Measurements from ENCODE around the gene CHID1.

CHID1 gene

DNA sequence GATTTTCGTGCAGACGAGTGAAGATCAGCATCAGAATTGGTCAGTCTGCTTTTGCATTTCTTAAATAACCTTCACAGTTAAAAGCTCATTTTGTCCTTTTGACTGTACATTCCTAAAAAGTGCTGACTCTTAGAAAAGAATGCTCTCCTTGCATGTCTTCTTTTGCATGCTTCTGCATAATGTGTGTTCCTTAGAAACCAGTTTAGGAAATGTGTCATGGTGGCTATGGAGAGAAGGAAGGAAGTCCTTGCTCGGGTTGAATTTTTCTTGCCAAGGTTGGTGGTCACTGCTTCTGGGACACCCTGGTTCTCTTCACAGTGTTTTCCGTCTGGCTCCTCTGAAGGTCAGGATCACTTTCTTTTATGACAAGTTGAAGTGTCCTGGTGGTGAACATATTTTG is 21.8 kb upstream of the CHID1 start:
- DNase-seq = no peak

DNA sequence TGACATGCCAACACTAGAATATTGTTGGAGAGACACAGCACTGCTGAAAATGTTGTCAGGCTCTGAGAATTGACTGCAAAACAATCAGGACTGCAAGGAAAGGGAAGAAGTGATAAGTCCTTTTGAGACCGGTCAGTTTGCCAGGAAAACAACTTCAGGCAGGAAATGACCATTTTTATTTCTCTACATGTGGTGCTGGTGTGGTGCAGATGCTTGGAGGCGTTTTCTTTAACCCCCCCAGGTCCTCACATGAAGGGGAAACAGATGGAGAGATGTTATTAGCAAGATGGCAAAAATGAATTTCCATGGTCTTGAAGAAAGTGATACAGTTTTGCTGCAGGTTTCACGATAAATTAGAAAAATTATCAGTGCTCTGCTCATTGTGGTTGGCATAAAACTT is 20.8 kb upstream of the CHID1 start:
- DNase-seq = no peak

DNA sequence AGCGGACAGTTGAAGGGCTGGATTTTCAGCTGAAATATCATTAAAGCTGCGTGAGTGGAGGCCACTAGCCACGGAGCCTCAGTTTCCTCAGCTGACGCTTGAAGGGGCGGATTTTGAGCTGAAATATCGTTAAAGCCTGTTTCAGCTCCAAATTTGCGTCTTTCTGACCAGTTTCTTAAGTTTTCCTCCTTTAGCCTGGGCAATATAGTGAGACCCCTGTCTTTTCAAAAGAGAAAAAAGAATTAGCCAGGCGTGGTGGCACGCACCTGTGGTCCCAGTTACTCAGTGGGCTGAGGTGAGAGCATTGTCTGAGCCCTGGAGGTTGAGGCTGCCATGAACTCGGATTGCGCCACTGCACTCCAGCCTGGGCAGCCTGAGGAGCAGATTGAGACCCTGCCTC is 18.8 kb upstream of the CHID1 start:
- no peak for DNase-seq

DNA sequence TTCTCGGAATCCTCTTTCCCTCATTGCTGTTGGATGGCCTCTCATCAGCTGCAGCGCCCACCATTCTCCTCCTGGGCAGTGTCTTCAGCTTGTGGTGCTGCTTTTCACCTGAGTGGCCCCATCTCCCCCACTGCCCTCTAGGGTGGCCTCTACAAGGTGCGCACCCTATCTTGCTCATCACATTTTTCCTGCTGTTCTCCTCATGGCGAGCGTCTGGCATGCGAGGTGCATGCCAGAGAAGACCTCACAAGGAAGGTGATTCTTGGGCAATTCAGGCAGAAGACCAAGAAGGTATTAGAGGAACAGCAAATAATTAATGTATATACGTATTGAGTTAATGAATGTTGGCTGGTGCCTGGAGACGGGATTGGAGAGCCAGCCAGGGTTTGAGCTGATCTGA is 18.2 kb upstream of the CHID1 start:
- no peak for DNase-seq

DNA sequence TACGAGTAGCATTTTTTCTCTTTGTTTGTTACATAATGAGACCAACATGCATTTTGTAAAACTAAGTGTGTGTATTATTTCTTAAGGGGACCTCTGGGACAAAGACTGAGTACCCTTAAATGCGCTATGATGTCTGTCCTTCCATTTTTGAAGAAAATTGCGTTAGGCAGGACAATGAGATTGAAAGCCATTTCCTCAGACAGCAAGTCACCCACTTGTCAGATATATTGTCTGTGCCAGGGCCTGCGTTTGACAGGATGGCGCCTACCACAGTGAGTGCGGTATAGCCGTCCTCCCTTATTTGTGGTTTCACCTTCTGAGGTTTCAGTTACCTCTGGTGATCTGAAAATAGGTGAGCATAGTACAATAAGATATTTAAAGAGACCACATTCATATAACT is 17.3 kb upstream of the CHID1 start:
- DNase-seq = no peak

DNA sequence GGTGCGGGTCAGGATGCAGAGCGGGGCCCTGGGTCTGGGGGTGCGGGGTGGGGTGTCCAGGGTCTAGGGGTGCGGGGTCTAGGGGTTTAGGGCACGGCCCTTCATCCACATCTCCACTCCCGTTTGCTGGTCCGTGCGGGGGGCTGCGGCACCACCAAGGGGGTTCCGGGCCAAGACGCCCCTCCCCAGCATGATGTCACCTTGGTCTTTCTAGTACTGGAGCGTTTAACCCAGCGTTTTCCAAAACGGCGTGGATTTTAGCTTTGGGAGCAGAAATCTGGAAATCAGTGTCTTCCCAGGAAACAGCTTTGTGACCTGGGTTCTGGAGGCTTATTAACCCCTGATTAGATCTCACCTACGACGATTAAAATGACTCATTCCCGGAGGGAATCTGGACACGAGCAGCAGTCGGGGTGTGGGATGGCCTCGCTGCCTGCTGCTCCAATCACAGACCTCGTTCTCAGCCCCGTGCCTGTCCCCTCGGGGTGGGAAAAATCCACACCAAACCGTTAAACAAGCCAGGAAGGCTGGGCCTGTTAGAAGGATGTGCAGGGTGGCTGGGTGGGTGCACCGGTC is 15.8 kb upstream of the CHID1 start:
- no peak for DNase-seq

DNA sequence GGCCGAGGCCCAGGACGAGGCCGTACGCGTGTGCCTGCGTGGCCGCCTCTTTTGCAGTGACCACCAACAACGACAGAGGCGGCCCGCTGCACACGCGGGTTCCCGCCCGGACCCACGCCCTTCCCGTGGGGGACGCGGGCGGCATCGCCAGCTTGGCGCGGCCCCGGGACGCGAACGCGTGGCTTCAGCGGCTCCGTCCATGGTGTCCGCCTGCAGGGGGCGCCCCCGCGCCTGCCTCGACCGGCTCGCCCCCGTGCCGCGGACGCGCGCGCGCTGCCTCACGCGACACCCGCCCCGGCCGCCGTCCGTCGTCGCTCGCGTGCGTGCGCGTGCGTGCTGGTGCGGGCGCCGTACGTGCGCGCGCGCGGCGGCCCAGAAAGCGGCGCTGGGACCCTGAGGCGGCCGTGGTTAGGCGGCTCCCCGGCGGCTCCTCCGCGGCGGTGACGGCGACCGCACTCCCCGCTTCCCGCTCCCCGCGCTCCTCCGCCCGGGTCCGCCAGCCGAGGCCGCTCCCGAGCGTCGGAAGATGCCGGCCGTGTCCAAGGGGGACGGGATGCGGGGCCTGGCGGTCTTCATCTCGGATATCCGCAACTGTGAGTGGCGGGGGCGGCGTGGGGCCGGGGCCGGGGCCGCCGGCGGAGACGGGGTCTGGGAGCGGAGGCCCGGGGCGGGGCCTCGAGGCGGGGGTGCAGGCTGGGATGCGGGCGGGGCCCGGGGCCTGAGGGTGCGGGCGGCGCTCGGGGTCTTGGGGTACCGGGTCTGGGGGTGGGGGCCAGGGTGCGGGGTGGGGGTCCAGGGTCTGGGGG is 15.1 kb upstream of the CHID1 start, which contains the start of gene AP2A2:
AP2A2 (plus strand) TSS at position 375 of the 806 bp plus-strand sequence; CDS start at position 527, 152 bp downstream.
- peak; percentile 52 for DNase-seq

DNA sequence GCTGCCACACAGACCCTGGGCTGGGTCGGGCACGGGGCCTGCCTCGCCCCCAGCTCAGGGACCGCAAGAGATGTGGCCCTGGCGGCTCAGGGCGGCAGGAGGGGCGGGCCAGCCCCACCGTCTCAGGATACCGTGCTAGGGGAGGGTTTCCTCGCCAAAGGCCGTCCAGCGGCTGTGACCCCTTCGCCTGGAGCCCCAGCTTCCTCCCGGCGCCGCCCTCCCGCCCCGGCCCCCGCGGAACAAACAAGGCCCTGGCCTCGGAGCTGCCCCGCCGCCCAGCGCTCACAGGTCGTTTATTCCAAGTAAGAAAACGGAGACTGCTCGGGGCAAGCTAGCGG is 14.5 kb upstream of the CHID1 start:
- no peak for DNase-seq

DNA sequence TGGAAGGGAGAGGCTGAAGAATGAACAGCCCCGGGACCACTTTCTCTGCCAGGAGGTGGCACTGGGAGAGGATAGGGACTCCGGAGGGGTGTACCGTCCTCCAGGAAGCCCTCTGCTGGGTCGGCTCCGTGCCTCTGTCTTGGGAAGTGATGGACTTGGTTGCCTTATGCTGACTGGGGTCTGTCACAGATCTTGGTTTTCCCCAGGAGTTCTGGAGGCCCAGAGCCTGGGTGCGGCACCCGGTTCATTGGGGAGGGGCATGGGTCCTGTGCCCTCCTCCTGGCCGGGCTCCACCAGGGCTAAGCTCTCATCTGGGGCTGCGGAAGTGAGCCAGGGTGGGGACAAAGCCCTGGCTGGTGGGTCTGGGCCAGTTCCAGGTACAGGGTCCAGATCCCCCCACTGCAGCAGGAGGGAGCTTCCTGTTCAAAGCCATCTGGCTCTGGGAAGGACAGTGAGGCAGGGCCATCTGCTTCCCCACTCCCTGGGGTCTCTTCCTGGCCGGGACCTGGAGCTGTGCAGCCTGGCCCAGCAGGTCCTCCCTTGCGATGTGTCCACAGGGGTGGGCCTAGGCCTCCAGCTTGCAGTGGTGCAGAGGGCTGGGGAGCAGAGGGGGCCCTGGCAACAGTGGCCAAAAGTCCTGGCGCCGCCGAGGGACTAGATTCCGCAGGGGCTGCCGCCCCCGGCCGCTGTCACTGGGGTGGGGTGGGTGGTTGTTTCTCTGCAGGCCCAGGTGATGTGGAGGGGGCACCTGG is 14.0 kb upstream of the CHID1 start:
- peak; percentile 39 for DNase-seq

DNA sequence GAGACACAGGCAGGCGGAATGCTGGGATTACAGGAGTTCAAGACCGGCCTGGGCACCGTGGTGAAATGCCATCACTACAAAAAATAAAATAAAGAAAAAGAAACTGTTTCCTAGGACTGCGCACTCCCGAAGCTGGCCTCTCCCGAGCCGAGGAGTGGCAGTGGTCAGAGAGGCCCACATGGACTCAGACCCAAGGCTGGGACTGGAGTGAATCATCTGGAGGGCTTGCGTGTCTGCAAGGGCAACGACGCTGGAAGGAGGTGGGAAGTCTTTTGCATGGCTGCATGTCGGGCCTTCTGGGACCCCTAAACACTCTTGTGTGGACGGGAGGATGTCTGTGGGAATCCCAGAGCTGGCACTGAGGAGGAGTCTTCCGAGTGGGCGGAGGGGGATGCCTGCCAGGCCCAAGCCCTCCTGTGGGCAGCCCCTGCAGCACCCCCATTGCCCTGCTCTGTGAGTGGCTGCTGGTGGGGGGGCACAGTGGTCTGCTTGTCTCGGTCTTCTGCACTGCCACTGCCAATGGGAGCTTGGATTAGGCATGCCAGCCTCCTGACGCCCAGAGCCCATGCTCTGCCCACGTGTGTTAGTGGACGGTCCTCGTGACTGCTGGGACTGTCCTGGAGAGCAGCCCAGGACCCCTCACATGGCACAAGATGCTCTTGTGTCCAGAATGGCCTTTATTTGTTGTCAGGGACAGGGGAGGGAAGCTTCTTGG is 13.2 kb upstream of the CHID1 start:
- DNase-seq = no peak

DNA sequence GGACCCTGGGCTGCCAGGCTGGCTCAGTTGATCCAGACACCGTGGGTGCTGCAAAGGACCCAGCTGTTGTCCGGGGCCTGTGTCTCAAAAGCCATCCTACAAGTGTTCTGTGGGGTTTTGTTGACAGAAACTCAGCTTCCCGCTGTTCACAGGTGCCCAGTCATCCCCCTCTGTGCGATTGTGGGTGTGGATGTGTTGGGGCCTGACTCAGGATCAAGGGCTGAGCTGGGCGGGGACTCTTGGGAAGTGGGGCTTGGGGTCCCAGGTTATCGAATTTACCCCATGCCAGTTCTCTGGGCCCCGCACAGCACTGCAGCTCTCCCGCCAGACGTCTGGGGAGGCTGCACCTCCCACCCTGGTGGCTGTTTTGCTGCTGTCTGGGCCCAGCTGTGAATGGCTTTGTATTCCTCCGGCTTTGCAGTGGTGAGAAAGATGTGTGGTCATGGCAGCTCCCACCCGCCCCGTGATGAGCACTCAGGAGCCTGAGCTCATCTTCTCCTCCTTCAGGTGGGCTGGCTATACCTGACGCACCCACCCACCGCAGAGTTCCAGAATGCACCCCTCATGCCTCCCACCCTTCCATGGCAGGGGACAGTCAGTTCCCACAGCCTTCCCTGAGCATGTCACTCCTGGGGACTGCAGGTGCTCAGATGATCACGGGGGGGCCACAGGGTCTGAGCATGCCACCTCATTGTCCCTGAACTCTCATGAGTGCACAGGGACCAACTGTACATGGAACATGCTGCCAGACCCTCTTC is 11.5 kb upstream of the CHID1 start:
- DNase-seq = no peak

DNA sequence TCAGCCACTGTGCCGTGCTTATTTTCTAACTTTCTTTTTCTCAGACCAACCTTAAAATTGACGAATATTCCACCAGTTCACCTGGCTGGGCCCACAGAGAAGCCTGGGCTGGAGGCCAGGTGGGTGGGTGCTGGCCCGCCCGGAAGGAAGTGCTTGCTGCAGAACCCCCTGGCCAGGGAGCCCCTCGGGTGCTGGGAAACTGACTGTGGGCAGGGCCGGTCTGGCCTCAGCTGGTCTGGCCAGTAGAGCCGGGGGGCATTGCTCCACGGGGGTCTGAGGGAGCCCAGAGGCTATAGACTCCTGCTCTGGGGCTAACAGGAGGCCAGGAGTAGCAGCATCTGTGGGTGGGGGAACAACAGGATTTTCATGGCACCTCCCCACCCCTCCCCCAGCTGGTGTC is 6.8 kb upstream of the CHID1 start:
- no peak for DNase-seq

DNA sequence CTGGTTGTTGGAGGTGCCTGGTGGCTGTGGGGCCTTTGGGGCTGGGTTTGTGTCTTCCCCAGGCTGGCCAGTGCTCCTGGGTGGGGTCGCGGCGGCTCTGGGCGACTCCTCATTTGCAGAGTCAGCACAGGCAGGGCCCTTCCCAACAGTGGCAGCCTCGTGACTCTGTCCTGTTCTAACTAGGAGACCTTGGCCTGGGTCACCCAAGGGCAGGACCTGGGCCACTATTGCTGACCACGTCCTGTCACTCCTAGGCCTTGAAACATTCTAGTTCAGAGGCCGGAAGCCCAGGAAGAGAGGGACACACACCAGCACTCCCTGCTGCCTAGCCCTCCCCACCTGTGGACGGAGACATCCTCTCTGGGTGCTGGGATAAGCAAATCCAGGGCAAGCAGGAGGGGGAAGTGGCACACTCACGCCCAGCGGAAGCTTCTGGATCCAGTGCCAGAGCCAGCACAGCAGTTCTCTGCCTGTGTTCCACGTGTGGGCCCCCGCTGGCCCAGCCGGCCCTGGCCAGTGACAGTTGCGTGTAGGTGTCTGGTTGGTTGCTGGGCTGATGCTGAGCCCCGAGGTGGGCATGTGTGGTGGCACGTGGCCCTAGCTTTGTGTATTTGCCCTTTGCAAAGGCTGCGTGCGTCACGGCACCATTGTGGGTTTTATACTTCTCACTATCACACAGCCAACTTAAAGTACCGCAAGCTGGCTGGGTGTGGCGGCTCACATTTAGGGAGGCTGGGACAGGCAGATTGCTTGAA is 4.3 kb upstream of the CHID1 start:
- DNase-seq = no peak

DNA sequence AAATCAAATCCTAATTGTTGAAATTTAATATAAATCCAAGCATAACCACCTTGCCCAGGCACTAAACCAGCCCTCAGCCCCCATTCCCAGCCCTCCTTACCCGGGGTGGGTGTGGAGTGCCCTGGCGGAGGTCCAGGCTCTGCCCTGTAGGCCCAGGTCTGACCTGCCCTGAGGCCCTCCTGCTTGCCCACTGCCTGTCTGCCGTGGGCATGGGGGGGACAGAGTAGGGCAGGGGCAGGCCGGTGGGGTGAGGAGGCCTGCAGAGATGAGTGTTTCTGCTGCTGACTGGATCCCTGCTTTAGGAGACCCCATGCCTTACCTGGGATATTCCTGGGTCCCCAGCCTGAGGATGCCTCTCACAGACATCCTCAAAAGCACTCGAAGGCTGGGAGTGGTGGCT is 3.6 kb upstream of the CHID1 start:
- no peak for DNase-seq

DNA sequence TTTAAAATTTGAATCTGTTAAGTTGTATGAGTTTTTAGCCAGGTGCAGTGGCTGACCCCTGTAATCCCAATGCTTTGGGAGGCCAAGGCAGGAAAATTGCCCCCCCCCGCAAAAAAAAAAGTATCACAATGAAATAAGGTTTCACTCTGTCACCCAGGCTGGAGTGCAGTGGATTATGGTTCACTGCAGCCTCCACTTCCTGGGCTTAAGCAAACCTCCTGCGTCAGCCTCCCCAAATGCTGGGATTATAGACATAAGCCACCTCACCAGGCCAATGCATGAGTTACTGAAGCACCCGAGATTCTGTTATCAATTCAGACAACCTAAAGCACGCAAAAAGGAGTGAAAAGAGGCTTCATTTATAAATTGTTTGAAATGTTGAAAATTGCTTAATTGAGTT is 2.4 kb upstream of the CHID1 start:
- DNase-seq = no peak

DNA sequence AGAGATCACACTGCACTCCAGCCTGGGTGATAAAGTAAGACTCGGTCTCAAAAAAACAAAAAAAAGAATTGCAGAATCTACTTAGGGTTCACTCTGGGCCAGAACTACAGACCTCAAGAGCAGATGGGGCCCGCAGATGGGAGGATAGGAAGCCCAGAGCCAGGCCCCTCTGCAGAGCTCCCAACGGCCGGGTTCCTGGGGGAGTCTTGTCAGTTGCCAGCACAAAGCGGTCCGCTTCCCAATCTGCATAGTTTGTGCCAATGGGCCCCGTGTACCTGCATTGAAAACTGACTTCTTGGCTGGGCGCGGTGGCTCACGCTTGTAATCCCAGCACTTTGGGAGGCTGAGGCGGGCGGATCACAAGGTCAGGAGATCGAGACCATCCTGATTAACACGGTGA is 1.7 kb upstream of the CHID1 start:
- DNase-seq = no peak

DNA sequence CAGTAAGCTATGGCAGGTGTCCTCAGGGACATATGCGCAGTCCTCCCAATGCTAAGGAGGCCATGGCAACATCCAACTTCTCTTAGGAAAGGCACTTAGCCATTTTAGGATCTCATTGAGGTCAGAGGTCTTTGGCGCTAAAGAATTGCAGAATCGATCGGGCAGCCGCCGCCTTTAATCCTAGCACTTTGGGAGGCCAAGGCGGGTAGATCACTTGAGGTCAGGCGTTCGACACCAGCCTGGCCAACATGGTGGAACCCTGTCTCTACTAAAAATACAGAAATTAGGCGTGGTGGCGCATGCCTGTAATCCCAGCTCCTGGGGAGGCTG is 1.2 kb upstream of the CHID1 start:
- DNase-seq = no peak

DNA sequence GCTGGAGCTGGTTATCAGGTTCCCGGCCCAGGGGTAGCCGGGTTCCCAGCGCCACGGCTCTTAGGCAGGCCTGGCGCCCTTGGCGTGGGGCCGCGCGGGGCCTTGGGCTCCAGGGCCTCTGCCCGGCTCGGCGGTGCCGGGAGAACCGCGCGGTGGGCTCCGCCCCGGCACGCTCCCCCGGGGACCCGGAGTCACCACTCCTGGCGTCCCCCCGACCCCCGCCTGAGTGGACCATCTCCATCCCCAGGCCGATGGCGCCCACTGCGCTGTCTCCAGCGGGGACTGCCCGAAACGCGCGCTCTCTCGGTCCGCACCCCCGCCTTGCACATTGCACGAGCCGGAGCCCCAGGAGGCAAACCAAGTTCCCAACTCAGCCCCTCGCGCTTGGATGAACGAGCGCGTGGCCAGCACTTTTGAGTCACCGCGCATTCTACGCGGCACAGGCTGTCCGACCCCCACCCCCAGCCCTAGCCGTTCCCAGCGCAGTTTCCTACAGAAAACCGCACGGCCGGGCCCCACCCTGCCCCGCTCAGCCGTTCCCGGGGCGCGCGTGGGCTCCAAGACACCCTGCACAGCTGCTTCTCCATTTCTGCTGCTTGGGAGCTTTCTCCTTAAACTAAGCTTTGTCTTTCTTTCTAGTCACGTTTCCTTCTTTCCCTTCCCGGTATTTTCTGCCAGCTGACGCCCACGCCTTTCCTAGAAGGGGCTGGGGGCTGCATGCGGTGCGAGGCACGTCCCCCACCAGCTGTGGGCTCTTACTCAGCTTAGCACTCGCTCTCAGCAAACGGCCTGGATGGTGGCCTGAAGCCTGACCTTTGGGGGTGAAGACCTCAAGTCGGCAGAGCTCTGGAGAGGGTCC is 650 bp upstream of the CHID1 start:
- no peak for DNase-seq

DNA sequence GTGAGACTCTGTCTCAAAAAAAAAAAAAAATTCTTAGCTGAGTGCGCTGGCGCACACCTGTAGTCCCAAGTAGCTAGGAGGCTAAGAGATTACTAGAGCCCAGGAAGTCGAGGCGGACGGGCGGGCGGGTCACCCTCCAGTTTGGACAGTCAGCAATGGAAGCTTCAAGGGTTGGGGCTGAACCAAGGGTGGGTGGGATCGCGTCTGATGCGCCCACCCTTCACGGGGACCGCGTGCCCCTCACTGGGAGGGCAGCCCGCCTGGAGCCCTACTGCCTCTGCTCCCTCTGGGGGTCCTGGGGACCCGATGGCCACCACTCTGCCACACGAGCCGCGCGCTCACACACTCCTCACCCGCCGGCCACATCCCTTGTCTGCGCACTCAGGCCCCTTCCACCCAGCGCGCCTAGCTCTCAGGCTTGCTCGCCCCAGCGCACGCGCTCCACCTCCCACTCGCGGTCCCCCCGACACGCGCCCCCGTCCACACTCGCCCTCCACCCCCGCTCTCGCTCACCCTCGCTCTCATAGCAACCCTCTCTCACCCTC is 494 bp downstream of the CHID1 start:
- no peak for DNase-seq

DNA sequence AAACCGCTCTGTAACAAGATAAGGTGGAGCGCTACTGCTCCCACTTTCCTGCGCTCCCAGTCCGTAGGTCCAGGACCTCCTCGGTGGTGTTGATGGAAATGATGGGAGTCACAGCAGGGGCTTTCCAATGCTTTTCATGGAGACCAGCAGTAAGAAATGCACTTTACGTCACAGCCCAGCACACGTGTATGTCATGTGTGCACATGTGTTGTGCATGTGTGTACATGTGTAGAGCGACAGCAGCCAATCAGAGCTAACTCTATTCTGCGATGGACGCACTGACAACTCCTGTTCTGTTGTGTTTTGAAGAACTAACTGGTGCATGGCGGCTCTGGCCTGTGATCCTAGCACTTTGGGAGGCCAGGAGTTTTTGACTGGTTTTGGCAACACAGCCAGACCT is 1.2 kb downstream of the CHID1 start:
- no peak for DNase-seq

DNA sequence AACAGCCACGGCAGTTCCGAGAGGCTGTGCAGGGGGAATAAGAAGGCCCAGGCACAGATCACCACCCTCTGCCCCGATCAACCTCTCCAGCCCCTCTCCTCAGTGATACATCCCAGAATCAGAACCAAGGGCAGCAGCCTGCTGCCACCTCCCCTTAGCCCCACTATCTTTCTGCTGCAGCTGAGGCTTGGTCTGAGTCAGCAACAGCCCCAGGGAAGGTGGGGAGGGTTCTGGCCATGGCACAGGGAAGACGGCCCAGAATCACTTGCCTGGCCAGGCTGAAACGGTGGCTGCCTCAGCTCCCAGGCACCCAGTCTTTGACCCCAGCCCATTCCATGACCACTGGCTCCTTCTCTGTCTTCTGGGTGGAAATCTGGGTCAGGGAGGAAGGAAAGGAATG is 2.3 kb downstream of the CHID1 start:
- no peak for DNase-seq
